GM10248 (cell line): ENCODE measurements around the gene MRPS25.

Experiments used
- CTCF ChIA-PET: fragments of 300-600 bp; sonication (Branson Sonifier 250); formaldehyde crosslinking; extraction: SDS; loops from one replicate; lab custom pipeline; 2021; ENCODE audit warnings: antibody characterized with exemption; lab: Yijun Ruan, JAX
- POLR2A ChIA-PET: fragments of 350-650 bp; sonication (Branson Sonifier 250); formaldehyde crosslinking; extraction: SDS; loops from one replicate; lab custom pipeline; 2020; ENCODE audit warnings: antibody characterized with exemption; lab: Yijun Ruan, JAX
- DNase-seq: peaks from one replicate; pipeline ENCODE4 v3.0.0; 2012; ENCODE audit errors: extremely low spot score
- TF ChIP-seq, protein P1 (sequence below): IDR thresholded peaks from 2 replicates; pipeline ENCODE4 v1.5.1; 2012; ENCODE audit warnings: mild to moderate bottlenecking, low read depth; ENCODE audit errors: extremely low read depth, missing control alignments, control extremely low read depth

The MRPS25 gene

DNA sequence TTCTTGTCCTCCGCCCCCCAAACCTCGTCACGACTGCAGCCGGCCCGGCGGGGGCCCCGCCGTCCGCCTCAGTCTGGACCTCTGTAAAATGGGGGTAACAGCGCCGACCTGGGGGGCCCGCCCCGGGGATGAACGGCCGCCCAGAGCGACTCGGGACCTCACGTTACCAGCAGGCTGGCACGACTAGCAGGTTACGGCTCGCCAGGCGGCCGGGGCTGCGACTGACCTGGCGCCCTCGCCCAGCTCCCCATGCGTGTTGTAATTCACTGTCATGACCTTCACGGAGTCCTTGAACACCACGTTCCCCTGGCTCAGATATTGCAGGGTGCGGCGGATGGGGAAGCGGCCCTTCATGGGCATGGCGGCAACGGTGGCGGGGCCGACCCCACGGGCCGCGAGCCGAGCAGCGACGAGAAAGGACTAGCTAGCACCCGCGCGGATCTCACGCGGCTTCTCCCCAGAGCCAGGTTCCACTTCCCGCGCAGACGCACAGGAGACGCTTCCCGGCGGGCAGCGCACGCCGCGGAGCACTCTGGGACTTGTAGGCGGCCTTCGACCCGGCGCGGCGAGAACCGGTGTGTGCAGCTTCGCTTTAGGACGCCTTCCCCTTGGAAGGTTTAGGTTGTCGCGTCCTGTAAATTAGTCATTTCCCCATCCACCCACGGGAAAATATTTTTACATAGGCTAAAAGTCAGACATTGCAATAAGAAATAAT, at the start of gene MRPS25:
Gene MRPS25 (minus strand): TSS at position 481 of the 715 bp plus-strand sequence. CDS start 121 bp downstream, at position 360.
- TF ChIP-seq, protein P1, sequence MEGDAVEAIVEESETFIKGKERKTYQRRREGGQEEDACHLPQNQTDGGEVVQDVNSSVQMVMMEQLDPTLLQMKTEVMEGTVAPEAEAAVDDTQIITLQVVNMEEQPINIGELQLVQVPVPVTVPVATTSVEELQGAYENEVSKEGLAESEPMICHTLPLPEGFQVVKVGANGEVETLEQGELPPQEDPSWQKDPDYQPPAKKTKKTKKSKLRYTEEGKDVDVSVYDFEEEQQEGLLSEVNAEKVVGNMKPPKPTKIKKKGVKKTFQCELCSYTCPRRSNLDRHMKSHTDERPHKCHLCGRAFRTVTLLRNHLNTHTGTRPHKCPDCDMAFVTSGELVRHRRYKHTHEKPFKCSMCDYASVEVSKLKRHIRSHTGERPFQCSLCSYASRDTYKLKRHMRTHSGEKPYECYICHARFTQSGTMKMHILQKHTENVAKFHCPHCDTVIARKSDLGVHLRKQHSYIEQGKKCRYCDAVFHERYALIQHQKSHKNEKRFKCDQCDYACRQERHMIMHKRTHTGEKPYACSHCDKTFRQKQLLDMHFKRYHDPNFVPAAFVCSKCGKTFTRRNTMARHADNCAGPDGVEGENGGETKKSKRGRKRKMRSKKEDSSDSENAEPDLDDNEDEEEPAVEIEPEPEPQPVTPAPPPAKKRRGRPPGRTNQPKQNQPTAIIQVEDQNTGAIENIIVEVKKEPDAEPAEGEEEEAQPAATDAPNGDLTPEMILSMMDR, result no peak
- ChIA-PET POLR2A (interaction anchor here (1.0 to 1.2 kb wide), 2 partner anchors 10 to 14 kb away, joined by 3 to 4 read pairs; no protein-coding TSS in a partner anchor), CTCF (interaction anchor here (0.9 to 2.8 kb wide), 5 partner anchors 8 to 112 kb away, joined by 3 to 26 read pairs (median 3); no protein-coding TSS in a partner anchor)
- DNase-seq, result peak; percentile 96

DNA sequence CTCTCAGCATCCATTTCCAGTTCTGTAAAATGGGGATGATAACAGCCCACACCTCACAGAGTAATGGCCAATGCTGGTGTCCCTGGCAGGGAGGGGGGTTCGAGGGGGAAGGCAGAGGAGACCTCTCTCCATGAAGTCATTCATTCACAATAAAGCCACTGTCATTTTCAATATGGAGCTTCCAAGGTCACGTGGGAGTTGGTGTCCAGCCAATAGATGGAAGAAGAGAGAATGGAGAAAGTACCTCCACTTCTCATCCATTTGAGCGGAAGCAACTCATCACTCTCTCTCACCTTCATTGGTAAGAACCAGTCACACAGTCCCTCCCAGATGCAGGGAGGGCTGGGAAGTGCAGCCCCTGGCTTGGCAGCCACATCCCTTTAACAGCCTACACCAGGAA, 48.8 kb upstream of the MRPS25 start:
- DNase-seq, result no peak
- TF ChIP-seq, protein P1, result no peak
- ChIA-PET POLR2A (no interaction called here), CTCF (interaction anchor here (1.0 to 2.3 kb wide), 3 partner anchors 14 to 92 kb away, joined by 4 to 7 read pairs (median 6); partner anchors contain the start of genes CAPN7 and RBSN)

DNA sequence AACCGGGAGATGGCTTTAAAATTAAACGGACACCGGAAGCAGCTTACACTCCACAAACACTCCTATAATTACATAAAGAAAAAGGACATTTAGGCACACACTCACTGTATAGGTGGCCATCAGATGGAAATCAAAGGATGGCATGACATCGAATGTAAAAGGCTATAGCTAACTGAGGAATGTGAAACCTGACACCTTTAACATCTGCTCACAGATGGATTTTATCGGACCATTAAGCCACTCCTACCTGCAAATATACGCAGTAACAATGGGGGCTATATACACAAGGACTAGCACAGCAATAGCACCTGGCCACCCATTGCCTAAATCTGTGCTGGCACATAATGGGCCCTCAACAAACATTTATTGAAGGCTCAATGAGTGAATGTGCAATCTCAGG, 48.4 kb upstream of the MRPS25 start:
- POLR2A ChIA-PET, result no interaction called here
- no peak for DNase-seq
- TF ChIP-seq, protein P1, result no peak
- CTCF ChIA-PET, result interaction anchor here (1.0 to 2.3 kb wide), 3 partner anchors 14 to 92 kb away, joined by 4 to 7 read pairs (median 6); partner anchors contain the start of genes CAPN7 and RBSN

DNA sequence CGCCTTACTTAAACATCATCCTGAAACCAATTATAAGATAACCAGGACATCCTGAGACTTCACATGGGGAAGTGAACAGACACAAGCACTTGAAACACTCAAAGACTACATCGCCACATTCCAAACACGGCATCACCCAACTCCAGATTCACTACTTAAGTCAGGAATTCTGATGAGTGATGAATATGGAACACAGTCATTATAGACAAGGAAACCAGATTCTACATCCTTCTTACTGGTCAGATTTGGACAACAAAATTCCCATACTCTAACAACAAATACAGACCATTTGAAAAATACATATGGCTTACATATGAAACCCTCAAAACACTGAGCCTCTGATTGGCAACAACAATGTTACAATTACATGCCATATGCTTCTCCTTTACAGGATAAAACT, 46.9 kb upstream of the MRPS25 start:
- TF ChIP-seq, protein P1, result no peak
- ChIA-PET POLR2A (no interaction called here), CTCF (interaction anchor here (2.3 kb wide), 1 partner anchor 13 kb away, joined by 4 read pairs; the partner anchor contains the start of gene RBSN)
- DNase-seq, result no peak

DNA sequence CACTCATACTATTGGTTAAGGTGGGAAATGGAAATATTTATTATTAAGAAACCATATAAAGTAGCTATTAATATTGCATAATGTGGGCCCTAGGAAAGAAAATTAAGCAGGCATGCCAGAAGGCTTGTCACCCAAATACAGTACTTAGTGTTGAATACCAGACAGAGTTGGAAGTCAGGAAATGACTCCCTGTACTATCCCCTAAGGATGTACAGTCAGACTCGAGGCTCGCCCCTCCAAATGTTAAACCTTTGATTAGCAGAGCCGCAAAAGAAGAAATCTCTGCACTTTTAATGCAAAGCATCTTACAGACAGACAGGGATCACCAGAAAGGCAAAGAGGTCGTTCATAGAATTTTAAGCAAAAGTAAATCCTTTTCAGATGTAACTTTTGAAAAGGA, 45.1 kb upstream of the MRPS25 start:
- POLR2A ChIA-PET, result no interaction called here
- no peak for DNase-seq
- TF ChIP-seq, protein P1, result no peak
- CTCF ChIA-PET, result interaction anchor here (1.0 to 7.0 kb wide), 8 partner anchors 7 to 295 kb away, joined by 3 to 92 read pairs (median 9); partner anchors contain the start of genes CAPN7 and RBSN

DNA sequence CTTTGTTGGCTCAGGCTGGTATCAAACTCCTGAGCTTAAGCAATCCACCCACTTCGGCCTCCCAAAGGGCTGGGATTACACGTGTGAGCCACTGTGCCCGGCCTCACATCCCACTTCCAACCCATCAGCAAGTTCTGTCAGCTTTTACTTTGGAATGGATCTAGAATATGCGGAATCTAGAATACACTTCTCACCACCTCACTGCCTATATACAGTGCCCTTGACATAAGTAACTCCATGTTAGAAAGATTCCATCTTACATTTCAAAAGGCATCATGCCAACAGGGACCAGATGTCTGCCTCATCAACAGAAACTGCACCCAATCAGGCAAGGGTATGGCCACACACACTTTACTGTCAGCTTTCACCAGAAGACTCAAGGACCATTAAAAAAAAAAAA, 43.8 kb upstream of the MRPS25 start:
- TF ChIP-seq, protein P1, result no peak
- no peak for DNase-seq
- ChIA-PET POLR2A (no interaction called here), CTCF (interaction anchor here (0.6 to 7.0 kb wide), 32 partner anchors 9 to 449 kb away, joined by 3 to 92 read pairs (median 4); partner anchors contain the start of genes CAPN7, RBSN and SH3BP5)
